ENCODE measurements around the gene BNC2. TPM values are rescaled to one million over a fixed set of nuclear protein-coding genes. Genes with fewer than 3 reads are reported as not detected.

BNC2 gene
- total RNA-seq, 4 donors from 2014 or later = 17.2 to 26.7 (median 20.1) TPM

DNA sequence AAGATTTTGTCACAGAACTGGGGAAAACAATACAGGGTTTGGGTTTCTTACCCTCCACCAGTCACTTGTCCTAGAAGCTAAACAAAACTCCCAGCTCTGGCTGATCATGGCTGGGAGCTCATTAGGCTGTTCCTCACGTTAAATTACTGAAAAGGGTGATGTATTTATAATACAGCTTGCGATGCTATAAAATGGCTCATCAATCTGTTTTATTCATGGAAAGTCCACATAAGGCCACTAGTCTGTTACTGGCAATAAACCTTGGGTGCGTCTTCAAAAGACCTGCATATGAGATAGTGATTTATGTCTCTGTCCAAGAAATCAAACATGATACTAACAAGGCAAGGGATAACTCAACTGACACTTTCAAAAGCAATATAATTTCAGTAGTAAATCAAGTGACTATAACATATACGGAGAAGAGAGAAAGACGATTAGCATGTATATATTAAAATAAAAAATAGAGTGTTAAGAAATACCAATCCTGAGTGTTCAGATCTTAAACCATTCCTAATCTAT, 219.0 kb downstream of the BNC2 start:
- TF ChIP-seq, protein P1, sequence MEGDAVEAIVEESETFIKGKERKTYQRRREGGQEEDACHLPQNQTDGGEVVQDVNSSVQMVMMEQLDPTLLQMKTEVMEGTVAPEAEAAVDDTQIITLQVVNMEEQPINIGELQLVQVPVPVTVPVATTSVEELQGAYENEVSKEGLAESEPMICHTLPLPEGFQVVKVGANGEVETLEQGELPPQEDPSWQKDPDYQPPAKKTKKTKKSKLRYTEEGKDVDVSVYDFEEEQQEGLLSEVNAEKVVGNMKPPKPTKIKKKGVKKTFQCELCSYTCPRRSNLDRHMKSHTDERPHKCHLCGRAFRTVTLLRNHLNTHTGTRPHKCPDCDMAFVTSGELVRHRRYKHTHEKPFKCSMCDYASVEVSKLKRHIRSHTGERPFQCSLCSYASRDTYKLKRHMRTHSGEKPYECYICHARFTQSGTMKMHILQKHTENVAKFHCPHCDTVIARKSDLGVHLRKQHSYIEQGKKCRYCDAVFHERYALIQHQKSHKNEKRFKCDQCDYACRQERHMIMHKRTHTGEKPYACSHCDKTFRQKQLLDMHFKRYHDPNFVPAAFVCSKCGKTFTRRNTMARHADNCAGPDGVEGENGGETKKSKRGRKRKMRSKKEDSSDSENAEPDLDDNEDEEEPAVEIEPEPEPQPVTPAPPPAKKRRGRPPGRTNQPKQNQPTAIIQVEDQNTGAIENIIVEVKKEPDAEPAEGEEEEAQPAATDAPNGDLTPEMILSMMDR (IDR thresholded peaks at IDR 0.05; ENCODE audit: low read depth) = no peak

DNA sequence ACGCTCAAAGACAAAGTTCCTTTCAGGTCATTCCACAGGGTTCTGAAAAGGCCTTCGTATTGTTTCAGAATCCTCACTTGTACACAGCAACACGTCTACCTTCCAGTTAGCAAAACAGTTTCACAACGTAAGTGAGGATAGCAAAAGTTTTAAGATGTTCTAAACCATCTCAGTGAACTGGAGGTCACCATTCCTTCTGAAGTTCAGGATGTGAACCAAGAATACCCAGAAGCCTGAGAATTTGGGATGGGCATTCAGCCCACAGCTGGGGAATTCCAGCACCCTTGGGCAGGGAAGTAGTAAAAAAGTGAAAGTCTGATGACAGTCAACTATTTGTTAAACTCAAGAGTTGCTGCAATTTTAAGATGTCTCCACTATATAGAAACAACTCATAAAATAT, 224.5 kb downstream of the BNC2 start:
- TF ChIP-seq, protein P1 (IDR thresholded peaks at IDR 0.05; ENCODE audit: low read depth) = no peak

DNA sequence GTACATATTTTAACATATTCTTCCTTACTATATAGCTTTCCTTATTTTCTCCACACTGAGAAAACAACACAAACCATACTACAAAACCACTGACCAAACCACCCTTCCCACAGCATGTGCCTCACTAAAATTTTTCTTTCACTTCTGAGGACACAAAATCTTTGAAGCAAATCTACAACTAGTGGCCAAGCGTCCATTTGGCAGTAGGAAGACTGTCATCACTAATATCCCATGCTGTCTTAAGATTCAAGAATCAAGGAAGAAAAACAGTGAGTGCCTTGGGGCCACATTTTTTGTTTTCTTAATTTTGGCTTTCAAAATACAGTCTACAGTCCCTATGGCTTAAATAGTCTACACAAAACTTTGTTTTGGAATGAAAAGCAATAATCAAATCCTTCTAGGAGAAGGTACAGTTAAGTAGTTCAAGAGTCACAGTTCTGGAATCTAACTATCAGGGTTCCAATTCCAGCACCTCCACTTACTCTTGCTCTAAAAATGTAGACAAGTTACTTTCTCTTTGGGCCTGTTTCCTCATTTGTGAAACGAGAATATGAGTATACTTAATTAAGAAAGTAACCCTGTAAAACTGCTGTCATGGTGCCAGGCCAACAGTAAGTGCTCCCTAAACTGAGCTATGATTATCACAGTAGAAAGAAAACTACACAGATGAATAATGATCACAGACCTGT, 227.9 kb downstream of the BNC2 start:
- TF ChIP-seq, protein P1 (IDR thresholded peaks at IDR 0.05; ENCODE audit: low read depth) = no peak

DNA sequence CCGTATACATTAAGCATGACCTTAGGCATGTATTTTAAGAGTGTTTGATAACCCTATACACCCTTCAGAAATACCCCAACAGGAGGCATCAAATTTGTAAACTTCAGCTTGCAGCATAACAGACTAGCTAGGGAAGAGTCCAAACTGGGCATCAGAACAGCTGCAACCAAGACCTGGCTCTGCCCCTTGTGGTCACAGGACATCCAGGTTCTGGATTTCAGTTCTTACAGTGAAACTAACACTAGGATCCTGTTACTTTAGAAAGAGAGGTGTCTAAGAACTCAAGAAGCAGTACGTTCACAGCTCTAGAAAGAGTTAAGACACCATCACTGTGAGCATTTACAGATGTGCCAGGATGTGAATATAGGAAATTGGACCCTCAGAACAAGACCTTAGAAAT, 229.8 kb downstream of the BNC2 start:
- TF ChIP-seq, protein P1 (IDR thresholded peaks at IDR 0.05; ENCODE audit: low read depth) = no peak

DNA sequence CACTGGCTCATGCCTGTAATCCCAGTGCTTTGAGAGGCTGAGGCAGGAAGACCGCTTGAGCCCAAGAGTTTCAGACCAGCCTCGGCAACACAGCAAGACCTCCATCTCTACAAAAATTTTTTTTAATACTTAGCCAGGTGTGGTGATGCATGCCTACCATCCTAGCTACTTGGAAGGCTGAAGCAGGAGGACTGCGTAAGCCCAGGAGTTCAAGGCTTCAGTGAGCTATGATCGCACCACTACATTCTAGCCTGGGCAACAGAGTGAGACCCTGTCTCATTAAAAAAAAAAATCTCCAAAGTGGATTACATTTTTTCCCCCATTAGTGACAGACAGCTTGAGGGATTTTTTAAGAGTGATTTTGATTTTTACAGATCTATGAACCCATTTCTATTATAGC, 230.8 kb downstream of the BNC2 start:
- TF ChIP-seq, protein P1 (IDR thresholded peaks at IDR 0.05; ENCODE audit: low read depth) = no peak

DNA sequence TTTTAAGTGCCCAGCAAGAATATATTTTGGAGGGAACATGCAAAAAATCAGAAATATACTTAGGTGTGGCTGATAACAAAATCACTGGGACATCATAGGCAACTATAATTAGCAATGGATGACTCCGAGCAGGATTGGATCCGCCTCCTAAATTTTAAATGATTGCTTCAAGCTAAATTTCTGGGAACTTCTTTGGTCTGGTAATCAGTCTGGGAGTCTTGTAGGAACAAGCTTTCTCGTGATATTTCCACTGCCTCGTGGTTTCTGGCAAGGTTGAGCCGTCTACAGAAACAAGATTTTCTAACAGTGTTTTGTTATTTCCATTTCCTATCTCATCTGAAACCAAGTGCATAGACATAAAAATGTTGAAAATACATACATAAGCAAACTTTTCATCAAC, 232.6 kb downstream of the BNC2 start:
- TF ChIP-seq, protein P1 (IDR thresholded peaks at IDR 0.05; ENCODE audit: low read depth) = no peak

DNA sequence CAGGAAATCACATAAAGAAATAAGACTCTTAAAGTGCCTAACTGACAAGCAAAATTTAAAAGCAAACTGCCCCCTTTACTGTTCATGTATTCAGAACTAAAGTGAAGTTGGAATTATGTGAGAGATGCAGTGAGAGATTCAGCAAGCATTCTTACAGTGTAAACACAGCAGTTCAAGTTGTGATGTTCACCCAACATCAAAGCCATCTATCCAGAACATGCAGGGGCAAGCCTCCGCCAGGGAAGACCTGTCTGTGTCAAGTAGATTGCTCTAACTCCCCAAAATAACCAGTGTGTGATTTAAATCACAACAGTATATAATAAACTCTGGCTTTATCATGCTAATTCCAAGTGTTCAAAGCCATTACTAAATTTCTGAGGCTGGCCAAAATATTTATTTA, 233.3 kb downstream of the BNC2 start:
- TF ChIP-seq, protein P1 (IDR thresholded peaks at IDR 0.05; ENCODE audit: low read depth) = no peak

Measured in subcutaneous adipose tissue (tissue), 4 donors.